ENCODE data around the gene SCN1B. TPM values are rescaled to one million over a fixed set of nuclear protein-coding genes. Genes with fewer than 3 reads are reported as not detected.

SCN1B gene
- total RNA-seq, 4 donors from 2014 or later, result 8.0 to 23.2 (median 11.8) TPM

GRCh38 chr19:35085947-35086346 is 55.7 kb downstream of the SCN1B start:
- ATAC-seq (ENCODE audit: low FRiP score) (no peak), DNase-seq (ENCODE audit: low spot score) (no peak)
- no peak for TF ChIP-seq CTCF (IDR thresholded peaks at IDR 0.05)

- no peak for TF ChIP-seq CTCF (IDR thresholded peaks at IDR 0.05)
- no peak for DNase-seq (ENCODE audit: low spot score)
Observed at GRCh38 chr19:35086455-35086854, 56.2 kb downstream of the SCN1B start.

DNA sequence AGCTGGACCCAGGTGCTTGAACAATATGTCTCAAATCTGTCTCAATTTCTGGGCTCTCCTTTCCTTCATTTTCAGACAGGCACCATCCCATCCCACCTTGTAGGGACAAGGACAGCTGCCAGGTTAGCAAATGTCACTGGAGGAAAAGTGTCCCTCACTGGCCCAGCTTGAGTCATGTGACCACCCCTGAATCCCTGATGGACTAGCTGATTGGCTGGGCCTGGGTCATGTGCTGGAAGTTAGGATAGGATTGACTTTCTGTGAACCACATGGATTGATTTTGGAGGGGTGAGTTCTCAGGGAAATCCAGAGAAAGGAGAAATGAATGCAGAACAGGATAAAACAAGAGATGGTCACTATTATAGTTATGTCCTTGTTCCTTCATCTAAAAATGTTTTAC is 57.1 kb downstream of the SCN1B start:
- ATAC-seq (ENCODE audit: low FRiP score) (no peak), DNase-seq (ENCODE audit: low spot score) (no peak)
- TF ChIP-seq CTCF (IDR thresholded peaks at IDR 0.05), result no peak

More at GRCh38 chr19:35086455-35086854, 56.2 kb downstream of the SCN1B start:
- ATAC-seq (ENCODE audit: low FRiP score), result no peak

DNA sequence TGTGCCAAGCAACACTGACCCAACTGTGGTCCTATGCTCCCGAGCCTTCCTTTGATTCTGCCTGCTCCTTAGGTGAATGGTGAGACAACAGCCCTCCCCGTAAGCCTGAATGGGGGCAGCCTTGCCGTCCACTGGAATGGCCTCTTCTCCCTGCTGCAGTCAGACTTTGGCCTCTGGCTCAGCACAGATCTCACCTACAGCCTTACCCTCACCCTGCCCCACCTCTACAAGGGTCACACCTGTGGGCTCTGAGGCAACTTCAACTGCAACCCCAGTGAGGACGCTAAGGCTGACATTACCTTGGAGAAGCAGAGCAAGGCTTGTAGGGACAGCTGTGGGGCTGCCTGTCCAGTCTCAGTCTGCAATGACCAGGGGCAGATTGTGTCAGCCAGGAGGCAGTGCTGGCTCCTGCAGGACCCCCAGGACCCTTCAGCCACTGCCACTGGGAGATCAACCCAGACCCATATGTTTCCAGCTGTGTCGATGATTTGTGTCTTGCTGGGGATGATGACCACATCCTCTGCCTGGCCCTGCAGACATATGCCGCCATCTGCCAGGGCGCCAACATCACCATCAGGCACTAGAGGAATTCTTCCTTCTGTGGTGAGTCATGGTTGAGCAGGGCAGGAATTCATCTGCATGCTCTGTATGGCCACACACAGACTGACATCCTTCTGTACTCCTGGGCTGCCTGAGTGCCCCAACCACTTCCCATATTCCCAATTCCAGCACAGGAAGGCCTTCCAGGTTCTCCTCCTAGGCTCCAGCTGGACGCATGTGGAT is 58.1 kb downstream of the SCN1B start:
- TF ChIP-seq CTCF (IDR thresholded peaks at IDR 0.05), result no peak
- no peak for DNase-seq (ENCODE audit: low spot score)
- no peak for ATAC-seq (ENCODE audit: low FRiP score)

GRCh38 chr19:35089554-35089953 is 59.3 kb downstream of the SCN1B start:
- ATAC-seq (ENCODE audit: low FRiP score) (no peak), DNase-seq (ENCODE audit: low spot score) (no peak)
- no peak for TF ChIP-seq CTCF (IDR thresholded peaks at IDR 0.05)

Other genes with a start within 250 kb of the SCN1B start
- 1 to 10 TPM in 2 of 4 donors, under 1 TPM in 2; 0.93 to 3.9 (median 1.5) TPM for gene ZNF30, start 103.6 kb upstream of the SCN1B start, total RNA-seq
- 10 to 100 TPM in 2 of 4 donors, 1 to 10 TPM in 2; 3.7 to 29.3 (median 8.7) TPM for gene ZNF792, start 66.2 kb upstream of the SCN1B start, total RNA-seq
- 10 to 100 TPM; 34.7 to 70.7 (median 43.3) TPM for gene GRAMD1A, start 30.1 kb upstream of the SCN1B start, total RNA-seq
- 1 to 10 TPM in 3 of 4 donors, under 1 TPM in 1; 0.95 to 1.4 (median 1.2) TPM for gene HPN, start 11.3 kb downstream of the SCN1B start, total RNA-seq
- 1 to 10 TPM in 1 of 4 donors, under 1 TPM in 1, not detected in 2; 0.38 to 2.6 TPM for gene FXYD3, start 85.4 kb downstream of the SCN1B start, total RNA-seq
- 10 to 100 TPM in 1 of 4 donors, 1 to 10 TPM in 3; 6.2 to 31.1 (median 8.3) TPM for gene LGI4, start 104.6 kb downstream of the SCN1B start, total RNA-seq
- 10 to 100 TPM; 20.5 to 32.2 (median 25.7) TPM for gene FXYD1, start 108.4 kb downstream of the SCN1B start, total RNA-seq
- not detected for gene FXYD7, start 112.8 kb downstream of the SCN1B start, total RNA-seq
- 100 to 1,000 TPM in 1 of 4 donors, 10 to 100 TPM in 3; 68.9 to 129 (median 88.8) TPM for gene FXYD5, start 124.3 kb downstream of the SCN1B start, total RNA-seq
- not detected for gene FAM187B, start 198.3 kb downstream of the SCN1B start, total RNA-seq
- 10 to 100 TPM; 10.4 to 30.9 (median 17.9) TPM for gene LSR, start 218.5 kb downstream of the SCN1B start, total RNA-seq
- 100 to 1,000 TPM in 2 of 4 donors, 10 to 100 TPM in 2; 67.0 to 106 (median 92.0) TPM for gene USF2, start 238.5 kb downstream of the SCN1B start, total RNA-seq